ENCODE measurements around the gene AGBL1.

DNA sequence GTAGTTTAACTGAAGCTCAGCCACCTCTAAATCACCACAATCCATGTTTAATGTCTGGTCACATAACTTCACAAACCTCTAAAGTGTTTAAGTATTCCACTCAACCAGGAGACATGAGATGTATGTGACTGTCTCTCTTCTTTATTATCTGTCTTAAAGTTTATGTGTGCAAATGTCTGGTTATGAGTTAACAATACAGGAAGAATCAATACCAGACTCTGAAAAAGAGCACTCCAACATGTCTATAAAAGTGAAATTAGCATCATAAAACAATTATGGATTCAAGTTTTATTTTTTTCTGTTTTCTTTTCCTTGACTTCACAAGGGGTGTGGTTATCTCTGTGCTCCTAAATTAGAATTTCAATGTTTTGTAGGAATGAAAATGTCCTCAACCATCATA, 44.8 kb upstream of the AGBL1 start:
- TF ChIP-seq, protein P1, sequence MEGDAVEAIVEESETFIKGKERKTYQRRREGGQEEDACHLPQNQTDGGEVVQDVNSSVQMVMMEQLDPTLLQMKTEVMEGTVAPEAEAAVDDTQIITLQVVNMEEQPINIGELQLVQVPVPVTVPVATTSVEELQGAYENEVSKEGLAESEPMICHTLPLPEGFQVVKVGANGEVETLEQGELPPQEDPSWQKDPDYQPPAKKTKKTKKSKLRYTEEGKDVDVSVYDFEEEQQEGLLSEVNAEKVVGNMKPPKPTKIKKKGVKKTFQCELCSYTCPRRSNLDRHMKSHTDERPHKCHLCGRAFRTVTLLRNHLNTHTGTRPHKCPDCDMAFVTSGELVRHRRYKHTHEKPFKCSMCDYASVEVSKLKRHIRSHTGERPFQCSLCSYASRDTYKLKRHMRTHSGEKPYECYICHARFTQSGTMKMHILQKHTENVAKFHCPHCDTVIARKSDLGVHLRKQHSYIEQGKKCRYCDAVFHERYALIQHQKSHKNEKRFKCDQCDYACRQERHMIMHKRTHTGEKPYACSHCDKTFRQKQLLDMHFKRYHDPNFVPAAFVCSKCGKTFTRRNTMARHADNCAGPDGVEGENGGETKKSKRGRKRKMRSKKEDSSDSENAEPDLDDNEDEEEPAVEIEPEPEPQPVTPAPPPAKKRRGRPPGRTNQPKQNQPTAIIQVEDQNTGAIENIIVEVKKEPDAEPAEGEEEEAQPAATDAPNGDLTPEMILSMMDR (IDR thresholded peaks at IDR 0.05; ENCODE audit: insufficient read depth, low read length, poor library complexity, severe bottlenecking), result no peak
- TF ChIP-seq EZH2phosphoT487 (conservative IDR thresholded peaks at IDR 0.05; ENCODE audit: low read length), result no peak

Measured in SU-DHL-6 (cell line).